HL-60/S4 treated with retinoic acid at 250 ng/mL for 4 days and 3 days (cell line): ENCODE data around the gene EXOC4.

ENCODE experiments used
- in situ Hi-C: fragments of 300-500 bp; cut with MboI; formaldehyde crosslinking; loops from 2 replicates; pipeline ENCODE4 v1.7.0; 2022; ENCODE audit warnings: low sequenced_read_pairs

The EXOC4 gene

DNA sequence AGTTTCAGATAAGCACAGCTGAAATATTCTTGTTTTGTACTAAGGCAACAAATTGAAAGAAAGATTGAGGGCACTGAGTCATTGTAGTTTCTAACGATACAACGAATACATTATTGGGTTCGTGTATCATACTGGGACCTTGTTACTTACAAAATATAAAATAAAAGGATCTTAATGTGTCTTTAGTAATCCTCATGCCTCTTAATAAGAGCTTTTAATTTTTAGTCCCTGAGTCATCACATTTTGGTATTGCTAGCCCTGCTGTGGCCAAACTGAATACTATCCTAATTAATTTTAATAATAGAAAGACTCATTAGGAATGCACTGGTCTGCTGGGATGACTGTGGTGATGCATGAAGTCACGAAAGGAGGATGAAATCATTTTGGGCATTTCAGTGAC is 309.7 kb downstream of the EXOC4 start:
- in situ Hi-C loops: no loop called here

DNA sequence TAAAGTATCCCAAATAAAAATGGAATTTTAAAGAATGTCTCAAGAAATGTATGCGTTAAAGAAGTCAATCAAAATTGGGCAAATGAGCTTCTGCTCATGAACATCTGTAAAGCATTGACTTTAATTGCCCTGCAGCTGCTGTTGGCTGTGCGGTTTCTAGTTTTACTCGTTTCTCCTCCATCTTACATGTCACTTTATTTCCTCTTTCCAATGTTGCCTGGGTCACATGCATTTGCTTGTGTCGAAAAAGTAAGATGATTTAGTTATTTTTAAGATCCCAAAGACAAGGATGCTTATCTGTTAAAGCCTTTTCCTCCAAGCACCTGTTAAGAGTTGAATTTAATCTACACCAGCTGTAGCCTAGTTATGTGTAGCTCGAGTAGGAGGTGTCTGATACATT is 310.4 kb downstream of the EXOC4 start:
- in situ Hi-C loops: no loop called here

- in situ Hi-C loops: no loop called here
Observed at GRCh38 chr7:133564484-133564883, 311.6 kb downstream of the EXOC4 start.

- in situ Hi-C loops: no loop called here
Observed at GRCh38 chr7:133568544-133568943, 315.7 kb downstream of the EXOC4 start.

GRCh38 chr7:133570321-133570720 is 317.4 kb downstream of the EXOC4 start:
- in situ Hi-C loops: no loop called here

DNA sequence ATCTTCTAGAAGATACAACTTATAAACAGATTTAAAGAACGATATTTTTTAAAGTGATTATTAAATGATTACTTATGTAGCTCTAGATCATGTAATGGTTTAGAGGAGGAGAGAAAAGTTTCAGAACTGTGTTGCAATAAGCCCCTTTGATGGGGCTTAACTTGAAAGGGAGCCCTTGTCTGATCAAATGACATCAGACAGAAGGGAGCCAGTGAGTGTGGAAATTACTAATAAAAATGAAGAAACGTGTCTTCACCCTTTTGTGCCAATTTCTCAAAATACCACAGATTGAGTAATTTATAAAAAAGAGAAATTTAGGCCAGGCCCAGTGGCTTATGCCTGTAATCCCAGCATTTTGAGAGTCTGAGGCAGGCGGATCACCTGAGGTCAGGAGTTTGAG is 318.2 kb downstream of the EXOC4 start:
- in situ Hi-C loops: no loop called here

GRCh38 chr7:133572087-133572486 is 319.2 kb downstream of the EXOC4 start:
- in situ Hi-C loops: no loop called here

DNA sequence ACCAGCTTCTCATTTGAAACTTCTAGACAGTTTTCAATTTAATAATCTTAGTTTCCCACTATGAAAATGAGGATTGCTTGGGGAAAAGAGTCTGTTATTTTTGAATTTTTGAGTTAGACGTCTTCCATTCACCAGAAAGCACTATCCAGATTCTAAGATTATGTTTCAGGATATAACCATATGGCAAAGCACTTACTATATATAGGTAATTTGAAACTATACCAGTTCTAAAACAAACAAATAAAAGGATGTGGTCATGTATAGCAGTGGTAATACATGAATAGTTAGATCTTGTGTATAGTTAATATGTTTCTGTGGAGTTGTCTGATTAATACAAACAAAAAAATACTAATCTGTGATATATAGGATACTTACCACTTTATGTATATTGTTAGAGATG is 320.0 kb downstream of the EXOC4 start:
- in situ Hi-C loops: no loop called here

- in situ Hi-C loops: no loop called here
Observed at GRCh38 chr7:133573554-133574265, 320.8 kb downstream of the EXOC4 start.

GRCh38 chr7:133575726-133576440 is 323.0 kb downstream of the EXOC4 start:
- in situ Hi-C loops: no loop called here

DNA sequence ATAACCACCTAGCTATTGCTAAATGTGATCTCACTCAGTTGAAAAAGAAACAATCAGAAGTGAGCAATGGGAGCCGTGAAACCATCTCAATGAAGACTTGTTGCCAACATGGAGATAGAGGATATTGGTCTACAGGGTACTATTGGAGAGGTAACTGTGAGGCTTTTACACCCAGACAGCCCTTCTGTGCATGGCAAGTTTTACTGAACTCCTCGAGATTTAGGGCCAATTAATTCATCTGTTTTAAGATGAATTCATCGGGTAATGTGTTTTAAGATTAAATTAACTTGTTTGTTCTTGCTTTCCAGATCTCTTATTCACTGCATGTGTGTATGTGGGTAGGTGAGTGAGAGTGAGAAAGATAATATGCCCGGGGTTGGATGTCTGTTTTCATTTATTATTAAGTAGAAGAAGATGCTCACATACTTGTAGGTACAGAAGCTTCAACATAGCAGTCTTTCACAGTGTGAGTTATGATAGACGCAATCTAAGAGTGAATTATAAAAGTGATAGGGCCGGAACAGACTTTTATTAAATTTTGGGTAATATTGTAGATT is 323.8 kb downstream of the EXOC4 start:
- in situ Hi-C loops: no loop called here

- in situ Hi-C loops: no loop called here
Observed at GRCh38 chr7:133582766-133583523, 330.1 kb downstream of the EXOC4 start.

DNA sequence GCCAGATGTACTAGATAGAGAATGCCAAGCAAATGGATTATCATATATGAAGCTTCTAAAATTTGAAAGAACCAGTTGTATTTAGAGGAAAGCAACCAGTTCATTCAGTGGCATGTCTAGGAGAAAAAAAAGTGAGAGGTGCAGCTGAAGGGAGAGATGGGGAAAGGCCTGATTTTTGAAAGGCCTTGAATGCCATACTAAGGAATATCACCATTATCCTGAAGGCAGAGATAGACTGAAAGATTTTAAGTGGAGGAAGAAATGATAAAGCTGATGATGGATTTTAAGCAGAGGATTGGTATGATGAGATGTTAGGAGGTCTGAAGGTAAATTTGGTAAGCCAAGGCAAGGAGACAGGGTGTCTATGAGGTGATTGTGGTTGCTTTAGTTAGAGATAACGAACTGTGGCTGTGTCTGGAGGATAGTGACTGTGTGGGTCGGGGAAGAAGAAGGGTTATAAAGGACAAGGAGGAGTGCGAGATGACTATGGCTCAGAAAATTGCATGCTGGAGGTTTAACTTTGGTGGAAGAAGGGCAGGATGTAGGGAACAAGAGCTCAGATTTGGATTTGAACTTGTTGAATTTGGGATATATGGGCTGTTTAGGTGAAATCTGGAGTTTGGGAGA is 330.8 kb downstream of the EXOC4 start:
- in situ Hi-C loops: no loop called here

DNA sequence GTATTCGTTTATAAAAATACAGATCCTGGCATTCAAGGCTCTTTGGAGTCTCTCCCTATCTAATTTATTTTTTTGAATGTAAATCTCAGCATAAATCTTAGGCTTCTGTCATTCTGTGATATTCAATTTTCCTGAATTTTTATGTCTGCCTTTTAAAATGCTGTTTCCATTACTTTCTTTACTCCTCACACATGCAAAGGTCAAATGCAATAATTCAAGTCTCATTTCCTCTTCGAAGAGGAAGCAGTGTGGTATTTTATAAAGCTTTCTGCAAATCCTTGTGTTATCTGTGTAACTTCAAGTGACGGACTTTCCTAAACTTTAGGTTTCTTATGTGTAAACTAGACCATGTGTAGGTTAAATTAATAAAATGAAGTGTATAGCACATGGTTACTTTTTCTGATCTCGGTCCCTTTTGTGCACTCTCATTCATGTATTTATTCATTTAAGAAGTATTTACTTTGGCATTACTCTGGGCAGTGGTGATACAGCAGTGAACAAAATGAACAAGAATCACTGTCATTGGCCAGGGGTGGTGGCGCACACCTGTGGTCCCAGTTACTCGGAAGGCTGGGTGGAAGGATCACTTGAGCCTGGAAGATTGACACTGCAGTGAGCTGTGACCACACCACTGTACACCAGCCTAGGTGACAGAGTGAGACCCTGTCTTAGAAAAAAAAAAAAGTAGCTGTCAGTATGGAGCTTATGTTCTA is 332.2 kb downstream of the EXOC4 start:
- in situ Hi-C loops: no loop called here

DNA sequence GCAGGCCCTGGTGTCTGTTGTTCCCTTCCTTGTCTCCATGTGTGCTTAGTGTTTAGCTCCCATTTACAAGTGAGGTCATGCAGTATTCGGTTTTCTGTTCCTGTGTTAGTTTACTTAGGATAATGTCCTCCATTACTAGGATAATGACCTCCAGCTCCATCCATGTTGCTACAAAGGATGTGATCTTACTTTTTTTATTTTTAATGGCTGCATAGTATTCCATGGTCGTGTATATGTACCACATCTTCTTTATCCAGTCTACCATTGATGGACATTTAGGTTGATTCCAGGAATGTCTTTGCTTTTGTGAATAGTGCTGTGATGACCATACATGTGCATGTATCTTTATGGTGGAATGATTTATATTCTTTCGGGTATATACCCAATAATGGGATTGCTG is 333.4 kb downstream of the EXOC4 start:
- in situ Hi-C loops: no loop called here

DNA sequence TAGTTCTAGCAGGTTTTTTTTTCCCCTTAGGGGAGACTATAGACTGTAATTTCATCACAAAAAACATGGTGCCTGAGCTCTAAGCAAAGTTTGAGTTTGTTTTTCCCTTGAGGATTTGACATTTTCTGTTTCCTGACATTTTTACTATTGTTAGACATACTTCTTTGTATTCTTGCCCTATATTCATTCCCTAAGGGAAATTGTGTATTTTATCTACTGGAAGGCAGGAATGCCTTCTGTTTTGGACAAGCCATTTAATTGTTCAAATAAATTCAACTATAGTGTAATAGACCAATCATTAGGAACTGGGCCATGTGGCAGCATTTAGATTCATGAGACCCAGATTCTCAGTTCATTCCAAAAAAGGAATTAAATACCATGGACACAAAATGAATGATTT is 335.0 kb downstream of the EXOC4 start:
- in situ Hi-C loops: no loop called here

- in situ Hi-C loops: no loop called here
Observed at GRCh38 chr7:133590795-133591194, 337.9 kb downstream of the EXOC4 start.

DNA sequence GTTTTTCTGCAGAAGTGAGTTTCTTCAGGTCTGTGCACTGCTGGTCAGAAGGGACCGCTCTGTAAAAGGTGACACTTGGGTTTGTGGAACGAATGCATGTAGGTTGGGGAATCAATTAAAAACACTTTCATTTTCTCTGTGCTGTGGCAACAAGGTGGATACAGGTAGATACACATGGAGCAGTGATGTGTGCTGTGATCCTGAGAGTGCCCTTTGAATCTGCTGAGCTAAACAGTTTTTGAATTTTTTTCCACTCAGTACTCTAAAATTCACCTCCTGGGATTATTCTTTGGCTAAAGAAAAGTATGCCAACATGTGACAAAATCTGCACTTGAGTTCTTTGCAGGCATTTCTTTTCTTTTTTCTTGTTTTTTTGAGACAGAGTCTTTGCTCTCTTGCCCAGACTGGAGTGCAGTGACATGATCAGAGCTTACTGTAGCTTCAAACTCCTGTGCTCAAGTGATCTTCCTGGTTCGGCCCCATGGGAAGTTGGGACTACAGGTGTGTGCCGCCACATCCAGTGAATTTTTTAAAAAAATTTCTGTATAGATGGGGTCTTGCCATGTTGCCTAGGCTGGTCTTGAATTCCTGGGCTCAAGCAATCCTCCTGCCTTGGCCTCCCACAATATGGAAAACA is 338.9 kb downstream of the EXOC4 start:
- in situ Hi-C loops: no loop called here

GRCh38 chr7:133593561-133593960 is 340.7 kb downstream of the EXOC4 start:
- in situ Hi-C loops: no loop called here

GRCh38 chr7:133601617-133602016 is 348.7 kb downstream of the EXOC4 start:
- in situ Hi-C loops: no loop called here
